Stimulated activated CD4-positive, alpha-beta T cell treated with anti-CD3 and anti-CD28 coated beads, Interleukin-1b, Interleukin-23, amount 100 ng/mL, for 48 hours (primary cell): ENCODE measurements around the gene ELMO1.

Source experiments
- DNase-seq: peaks from one replicate; pipeline ENCODE4 v3.0.0-alpha.2; 2020

ELMO1 gene

DNA sequence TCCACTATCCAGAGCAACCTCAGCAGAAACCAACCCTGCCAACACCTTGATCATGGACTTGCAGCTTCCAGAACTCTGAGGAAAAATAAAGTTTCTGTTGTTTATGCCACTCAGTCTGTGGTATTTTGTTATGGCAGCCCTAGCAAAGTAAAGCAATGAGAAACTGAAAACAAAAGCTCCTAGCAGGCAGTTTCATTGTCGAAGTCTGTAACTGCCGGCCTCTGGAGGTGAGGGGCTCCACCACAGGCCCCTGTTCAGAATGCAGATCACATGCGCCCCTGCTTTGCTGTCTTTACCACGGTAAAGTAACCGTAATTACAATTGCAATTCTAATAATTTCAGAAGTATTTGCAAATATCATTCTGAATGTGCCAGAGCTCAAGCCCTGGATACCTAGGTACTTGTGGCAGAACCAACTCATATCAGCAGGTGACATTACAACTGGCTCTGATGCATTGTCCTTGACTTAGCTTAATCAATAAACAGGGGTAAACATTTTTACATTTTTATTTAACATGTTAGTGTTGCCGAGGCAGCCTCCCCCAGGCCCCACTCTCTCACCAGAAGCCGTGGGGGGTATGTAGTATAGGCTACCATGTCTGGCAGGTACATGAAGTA lies 193.2 kb downstream of the ELMO1 start:
- no peak for DNase-seq

DNA sequence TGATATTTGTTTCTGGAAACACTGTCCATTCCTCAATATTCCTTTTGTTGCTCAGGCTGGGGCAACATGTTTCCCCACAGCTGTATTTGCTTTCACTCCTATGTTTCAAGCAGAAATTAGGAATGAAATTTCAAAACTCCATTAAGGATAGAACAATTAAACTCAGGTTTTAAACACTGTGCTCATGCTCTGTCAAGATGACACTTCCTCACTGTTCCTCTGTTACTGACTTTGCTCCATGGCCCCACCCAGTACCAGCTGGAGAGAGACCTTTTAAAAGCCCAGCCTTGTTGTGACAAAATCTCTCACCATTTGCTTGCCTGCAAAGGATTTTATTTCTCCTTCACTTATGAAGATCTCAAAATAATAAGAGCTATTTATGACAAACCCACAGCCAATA lies 197.4 kb downstream of the ELMO1 start:
- DNase-seq = no peak

DNA sequence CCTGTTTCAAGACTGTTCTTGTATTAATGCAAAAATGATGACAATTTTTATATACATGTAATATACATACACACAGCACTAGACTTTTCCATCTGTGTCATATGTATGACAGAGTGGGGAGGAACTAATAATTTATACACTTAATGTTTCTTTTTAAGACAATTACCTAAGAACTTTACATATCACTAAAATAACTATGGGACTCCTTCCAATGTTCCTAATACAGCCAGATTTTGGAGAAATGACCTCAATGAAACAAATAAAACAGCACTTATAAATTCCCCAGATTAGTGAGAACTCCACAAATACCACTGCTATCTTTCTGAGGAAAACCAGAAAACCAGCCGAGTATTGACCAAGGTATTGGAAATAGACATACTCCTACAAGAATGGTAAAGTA lies 199.4 kb downstream of the ELMO1 start:
- DNase-seq = no peak

DNA sequence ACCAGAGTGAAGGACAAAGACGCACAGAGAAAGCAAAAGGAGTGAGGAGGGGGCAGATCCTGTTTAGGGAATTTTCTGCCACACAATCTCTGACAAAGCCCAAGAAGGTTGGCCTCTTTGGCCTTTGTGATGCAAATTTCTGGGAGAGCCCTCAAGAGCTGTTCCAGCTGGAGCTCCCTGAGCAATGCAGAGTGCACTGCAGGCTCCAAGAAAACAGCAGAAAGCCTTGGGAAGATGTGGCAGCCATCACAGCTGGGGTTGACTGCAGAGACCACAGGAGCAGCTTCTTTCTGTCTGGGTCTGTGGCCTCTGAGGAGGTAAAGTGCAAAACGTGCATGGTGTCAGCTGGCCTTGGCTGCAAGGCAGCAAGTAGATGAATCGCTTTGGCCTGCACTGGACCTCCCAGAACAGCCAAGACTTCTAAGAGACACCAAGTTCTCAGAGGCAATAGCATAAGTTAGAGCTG lies 200.2 kb downstream of the ELMO1 start:
- DNase-seq = no peak

DNA sequence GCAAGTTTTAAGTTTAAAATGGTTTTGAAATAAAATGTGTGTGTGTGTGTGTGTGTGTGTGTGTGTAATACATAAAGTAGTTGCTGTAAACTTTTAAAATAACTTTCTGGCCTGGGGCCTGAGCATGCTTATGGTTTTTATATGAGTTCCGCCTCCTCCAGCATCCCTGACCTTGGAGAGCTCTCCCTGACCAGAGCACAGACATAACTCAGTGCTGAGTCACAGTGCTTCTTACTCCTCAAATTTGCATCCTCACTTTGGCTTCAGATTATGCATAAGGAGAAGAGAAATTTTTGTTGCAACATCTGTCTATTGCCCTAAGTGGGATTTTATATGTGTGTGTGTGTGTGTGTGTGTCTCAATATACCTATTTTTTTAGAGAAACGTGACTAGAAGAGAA lies 200.8 kb downstream of the ELMO1 start:
- DNase-seq = no peak

DNA sequence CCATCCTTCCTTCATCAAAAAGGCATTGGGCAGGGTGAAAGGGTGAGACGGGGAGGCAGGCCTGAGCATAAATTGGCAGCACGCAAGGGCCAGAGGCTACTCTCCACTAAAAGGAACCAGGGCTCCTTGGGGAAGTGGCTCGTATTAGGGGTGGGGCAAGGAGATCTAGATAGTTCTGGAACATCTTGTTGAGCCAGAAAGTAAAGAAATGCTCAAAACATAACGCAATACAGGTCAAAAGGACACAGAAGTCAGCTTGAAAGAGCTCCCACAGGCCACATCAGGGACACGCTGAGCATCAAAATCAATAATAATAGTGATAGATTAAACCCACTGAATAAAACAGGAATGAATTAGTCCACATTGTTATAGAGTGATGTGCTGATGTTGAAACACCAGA lies 203.1 kb downstream of the ELMO1 start:
- no peak for DNase-seq

DNA sequence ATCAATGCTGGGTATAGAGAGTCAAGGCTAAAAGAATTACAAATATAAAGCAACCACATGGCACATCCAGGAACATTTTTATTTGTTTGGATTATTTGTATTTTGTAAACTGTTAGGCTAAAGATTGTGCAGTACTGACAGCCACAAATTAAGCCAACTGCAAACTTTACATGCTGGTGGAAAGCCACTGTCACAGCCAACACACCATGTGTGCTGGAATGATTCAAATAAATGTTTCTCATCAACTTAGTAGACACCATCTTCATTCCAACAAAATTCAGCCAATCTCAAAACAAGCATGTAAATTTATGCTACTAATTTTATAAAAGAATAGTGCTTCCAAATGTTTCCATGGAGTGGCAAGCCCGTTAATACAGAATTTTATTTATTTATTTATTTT lies 211.8 kb downstream of the ELMO1 start:
- DNase-seq = no peak

DNA sequence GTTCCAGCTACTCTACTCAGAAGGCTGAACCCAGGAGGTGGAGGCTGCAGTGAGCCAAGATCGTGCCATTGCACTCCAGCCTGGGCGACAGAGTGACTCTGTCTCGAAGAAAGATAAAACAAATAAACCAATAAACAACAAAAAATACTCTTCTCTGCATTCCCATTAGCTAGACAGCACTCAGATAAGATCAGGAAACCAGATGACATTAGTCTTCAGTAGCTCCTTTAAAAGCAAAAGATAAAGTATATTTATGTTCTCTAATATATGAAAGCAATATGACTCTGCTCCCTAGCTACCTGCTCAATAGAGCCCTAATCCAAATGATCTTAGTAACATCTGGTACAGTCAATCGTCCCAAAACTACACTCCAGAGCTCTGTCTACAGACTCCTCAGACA lies 212.9 kb downstream of the ELMO1 start:
- DNase-seq = no peak

DNA sequence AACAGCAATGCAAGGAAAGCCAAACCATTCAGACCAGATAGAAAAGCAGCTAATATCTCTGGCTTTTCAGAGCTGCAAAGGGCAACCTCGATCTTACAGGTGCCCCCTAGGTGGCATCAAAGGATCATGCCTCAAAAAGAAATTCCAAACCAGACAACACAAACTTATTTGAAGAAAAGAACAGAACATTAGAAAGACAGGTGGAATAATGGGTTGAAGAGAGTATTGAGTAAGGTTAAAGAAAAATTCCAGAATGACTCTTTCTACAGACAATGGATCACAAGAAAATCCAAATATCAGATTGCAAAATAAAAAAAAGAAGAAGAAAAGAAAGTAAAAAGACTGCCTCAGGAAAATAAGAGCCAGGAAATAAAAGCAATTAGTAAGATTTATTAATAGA lies 213.7 kb downstream of the ELMO1 start:
- DNase-seq = no peak

DNA sequence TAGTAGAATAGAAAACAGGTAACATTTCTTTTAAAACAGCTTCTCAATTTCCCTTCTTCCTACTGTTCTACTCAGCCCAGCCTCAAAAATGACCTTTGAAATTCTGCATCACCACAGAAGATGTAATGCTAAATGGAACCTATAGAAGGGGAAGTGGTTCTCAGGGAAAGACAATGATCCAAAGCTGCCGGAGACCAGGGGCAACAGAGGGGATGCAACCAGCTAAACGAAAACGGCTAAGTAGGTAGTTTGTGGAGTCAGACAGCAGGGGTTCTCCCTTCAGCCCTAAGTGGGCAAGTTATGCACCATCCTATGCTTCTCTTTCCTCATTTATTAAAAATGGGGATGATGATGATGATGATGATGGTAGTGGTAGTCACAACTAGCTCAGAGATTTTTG lies 214.3 kb downstream of the ELMO1 start:
- DNase-seq = no peak

DNA sequence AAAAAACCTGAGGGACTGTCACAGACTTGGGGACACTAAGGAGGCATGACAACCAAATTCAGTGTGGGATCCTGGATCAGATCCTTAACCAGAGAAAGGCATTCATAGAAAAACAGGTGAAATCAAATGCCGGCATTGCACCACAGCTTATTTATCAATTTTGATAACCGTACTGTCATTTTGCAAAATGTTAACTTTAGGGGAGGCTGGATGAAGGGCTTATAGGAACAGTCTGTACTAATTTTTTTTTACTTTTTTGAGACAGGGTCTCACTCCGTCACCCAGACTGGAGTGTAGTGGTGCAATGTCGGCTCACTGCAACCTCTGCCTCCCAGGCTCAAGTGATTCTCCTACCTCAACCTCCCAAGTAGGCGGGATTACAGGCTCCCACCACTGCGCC lies 217.1 kb downstream of the ELMO1 start:
- no peak for DNase-seq

DNA sequence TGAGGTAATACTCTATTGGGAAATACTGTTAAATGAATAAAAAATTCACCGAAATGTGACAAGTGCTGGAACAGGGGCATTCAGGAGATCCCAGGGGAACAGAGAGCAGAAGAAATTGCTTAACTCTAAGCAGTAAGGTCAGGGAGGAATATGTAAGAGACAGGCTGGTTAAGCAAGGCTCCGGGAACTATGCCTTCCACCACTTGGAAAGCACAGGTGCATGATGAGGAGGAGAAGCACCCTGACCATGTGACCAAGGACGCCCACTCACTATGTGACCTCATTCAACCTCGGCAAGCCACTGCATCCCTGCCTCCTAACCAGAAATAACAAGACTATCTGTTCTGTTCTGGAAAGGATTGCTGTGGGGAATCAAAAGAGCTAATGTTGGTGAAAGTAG lies 218.4 kb downstream of the ELMO1 start:
- DNase-seq = no peak

DNA sequence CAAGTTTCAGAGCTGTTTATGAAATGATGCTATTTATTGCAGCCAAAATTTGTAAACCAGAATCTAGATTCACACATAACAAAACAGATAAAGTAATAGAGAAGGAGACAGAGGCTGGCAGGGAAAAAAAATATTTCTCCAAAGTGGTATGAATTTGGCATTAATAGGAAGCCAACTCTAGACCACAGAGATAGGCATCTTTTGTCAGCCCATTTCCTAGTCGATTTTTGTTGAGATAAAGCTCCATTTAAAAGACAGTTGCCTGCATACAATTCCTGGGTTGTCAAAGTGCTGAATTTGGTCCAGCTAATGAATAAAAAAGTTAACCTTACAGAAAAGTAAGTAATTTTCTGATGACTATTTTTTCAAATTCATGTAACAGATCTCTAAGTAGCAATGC lies 219.3 kb downstream of the ELMO1 start:
- no peak for DNase-seq

DNA sequence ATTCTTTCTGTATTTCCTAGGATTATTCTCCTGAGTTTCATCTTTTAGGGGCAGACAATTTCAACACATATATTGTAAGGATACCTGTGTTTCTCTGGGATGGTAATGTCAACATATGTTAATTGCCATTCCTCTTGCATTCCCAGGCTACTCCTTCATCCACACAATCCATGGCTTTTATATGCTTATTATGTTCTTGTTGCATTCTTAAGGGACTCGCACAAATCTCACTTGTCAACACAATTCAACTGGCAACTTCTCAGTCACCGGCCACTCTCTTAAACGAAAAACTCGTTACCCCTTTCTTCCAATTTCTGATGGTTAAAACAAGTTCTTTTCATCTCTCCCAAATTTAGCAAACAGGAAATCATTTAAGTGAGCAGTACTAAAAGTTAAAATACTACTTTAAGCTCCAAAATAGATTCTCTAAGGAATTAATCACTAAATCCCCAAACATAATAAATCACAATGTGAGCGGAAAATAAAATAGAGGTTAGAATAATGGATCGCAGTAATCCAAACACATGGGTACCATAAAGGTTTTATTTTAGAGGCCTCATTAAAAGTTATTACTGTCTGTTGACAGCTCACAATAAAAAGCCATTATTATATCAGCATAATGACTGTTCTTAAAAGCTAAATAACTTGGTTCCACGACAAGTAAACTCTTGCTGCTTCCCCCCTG lies 223.2 kb downstream of the ELMO1 start:
- DNase-seq = no peak

DNA sequence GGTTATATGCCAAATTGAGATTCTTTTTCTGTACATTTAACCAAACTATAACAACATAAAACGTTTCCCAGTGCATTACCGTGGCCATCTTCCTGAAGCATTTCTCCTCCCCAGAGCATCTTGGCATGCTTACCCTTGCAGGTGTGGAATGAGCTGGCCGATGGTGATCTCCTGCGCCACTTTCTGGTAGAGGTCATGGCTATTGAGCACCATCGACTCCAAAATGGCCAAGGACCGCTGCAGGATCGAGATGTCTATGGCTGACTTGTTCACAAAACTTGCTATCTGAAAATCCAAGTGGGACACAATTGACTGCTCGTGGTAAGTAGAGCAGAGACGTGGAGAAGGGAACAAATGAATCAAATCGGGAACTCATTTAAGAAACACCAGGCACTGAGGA lies 223.9 kb downstream of the ELMO1 start:
- no peak for DNase-seq

DNA sequence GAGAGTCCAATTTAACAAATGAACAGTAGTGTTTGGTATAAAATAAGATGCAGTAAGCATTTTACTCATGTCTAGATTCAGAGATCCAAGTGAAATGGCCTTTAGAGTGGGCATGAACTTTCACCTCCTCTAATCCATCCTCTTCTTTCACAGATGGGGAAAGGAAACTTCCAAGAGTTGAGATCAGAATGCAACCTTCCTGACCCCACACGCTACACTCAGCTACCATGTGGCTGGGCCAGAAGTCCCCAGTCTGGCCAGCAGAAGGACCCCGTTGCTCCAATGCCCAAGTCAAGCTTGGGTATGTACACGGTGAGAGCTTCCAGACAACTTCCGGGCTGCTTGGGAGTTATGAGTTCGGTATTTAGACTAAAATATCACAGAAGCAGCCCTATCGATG lies 228.0 kb downstream of the ELMO1 start:
- no peak for DNase-seq

DNA sequence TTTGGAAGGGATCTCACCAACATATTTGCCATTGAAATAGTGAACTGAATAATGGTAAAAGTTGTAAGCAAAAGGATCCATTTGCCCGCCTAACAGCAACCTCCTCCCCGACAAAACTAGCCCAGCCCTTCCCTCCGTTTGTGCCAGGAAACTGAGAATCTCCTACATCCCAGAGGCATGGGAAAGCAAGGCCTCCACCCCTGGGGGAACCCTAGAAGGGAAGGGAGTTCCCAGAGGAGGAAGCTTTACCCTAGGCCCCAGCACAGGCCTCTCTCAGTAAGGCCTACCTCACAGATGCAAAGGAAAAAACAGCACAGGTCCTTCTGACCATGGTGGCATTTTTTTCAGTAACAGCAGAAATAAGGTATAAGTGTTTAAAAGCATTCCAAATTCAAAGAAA lies 229.7 kb downstream of the ELMO1 start:
- DNase-seq = no peak

DNA sequence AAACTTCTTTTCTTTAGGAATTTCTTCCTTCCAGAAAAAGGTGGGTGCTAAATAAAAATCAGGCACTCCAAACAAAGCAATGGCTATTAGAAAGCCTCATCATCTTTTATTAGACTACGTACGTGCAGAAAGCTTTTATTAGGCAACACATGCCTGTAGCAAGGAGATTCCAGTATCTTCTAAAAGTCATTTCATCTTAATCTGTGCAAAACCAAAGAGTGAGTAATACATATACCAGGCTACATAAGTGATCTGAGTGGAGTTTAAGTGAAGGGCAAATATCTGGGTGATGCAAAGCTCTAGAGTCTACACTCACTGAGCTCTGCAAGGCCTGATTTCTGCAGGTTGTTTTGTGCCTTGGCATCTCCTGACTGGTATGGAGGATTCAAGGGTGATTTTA lies 231.7 kb downstream of the ELMO1 start:
- DNase-seq = no peak

DNA sequence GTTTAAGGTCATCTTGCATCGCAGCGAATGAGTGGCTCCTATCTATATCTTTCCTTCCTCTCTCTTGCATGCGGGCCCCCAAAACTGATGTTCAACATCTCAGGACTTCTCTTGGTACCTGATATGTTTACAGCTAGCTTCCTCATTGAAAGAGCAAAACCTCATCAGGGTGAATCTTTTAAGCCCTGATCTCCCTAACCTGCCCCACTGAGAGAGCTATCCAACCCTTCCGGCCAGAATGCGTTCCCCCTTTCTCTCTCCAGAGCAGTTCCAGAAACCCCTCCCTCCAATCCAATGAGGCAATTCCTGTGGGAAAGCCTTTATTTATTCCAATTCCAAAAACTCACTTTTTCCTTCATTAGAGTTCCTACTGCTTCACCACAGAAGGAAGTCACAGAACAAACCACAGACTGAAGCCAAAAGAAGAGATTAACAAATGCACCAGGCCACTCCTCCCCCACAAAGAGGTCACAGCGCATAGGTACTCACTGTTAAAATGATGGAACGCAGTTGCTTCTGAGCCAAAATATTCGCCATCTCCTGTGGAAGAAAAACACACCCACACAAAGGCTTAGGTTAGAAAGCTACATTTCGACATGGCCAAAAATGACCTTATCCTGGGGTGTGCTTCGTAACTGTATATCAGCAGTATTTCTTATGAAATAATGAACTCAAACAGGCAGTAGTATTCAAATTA lies 232.4 kb downstream of the ELMO1 start:
- no peak for DNase-seq

DNA sequence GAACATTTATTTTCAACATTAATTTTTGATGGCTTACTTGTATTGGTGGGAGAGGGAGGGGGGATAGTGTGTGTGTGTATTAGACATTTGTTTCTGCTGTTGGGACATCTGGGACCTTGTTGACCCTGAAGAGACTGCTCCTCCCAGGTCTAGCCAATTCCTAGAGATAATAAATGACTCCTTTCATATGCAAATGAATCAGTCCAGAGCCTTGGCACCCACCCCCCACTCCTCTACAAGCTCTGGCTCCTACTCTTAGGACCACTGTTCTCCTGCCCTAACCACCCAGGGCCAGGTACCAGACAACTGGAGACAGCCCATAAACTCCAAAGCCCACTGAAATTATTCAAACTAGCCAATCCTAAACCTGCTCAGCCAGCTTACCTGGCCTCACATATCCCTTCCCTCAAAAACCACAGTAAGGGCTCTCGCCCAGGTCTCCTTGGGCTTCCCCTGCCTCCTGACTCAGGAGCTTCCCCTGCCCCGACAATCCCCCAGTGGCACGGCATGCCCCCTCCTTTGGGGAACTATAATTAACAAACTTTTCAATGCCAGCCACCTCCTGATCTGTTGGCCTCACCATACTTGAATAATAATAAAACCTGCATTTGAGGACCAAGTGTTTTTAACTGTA lies 233.3 kb downstream of the ELMO1 start:
- no peak for DNase-seq

DNA sequence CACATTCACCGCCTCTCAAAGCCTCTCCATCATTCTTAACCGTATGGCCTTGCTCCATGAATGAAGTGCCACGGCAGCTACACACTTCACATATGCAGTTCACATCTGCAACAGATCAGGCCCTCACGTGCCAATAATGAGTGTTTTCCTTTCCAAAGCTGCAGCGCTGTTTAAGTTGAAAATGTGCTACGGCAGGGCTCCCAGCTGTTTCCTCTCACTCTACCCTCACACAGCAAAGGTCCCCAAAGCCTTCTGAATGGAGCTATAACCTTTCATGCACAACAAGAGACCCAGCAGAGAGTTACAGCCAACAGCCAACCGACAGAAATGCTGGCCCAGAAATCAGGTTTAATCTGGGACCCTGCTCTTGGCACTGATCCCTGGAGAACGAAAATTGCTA lies 236.1 kb downstream of the ELMO1 start:
- DNase-seq = no peak

DNA sequence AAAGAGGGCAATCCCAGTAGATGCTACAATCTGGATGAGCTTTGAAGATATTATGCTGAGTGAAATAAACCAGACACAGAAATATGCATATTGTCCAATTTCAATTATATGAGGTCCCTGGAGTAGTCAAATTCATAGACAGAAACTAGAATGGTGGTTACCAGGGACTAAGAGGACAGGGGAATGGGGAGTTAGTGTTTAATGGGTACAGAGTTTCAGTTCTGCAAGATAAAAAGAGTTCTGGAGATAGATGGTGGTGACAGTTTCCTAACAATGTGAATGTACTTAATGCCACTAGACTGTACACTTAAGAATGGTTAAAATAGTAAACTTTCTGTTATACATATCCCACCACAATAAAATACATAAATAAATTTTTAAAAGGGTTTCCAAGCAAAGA lies 236.6 kb downstream of the ELMO1 start:
- DNase-seq = no peak

DNA sequence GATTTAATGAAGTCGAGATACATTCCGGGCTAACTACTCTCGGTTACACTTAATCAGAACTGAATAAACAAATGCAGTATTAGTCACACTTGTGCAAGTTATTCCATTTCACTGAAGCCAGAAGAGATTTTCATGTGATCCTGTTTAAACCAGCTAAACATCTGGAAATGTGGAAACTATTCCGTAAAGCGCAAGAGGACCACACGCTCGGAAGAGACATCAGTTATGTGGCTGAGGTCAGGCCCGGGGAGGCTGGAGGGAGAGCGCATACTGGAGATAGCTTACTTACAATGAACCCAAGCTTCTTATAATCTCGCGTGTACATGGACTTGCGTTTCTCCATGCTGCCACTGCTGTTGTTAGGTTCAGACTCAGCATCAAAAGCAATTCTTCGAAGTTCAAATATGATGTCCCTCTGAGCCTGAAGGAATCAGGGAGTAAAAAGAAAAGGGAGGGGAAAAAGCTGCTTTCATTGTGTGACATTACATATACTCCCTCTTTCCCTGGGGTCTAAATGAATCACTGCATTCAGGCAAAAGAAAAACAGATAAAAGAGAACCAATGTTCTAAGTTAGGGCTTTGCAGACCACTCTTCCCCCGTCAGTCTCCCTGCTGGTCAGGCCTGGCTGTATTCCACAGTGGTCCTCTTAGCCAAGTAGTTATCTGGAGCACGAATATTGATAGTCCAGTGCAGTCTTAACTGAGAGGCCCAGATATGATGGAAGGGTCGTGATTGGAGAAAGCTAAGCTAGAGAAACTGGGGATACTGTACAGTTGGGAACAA lies 237.4 kb downstream of the ELMO1 start:
- DNase-seq = no peak
